Suprapubic skin (tissue), 4 donors: ENCODE results near the gene PSMD7. TPM values are rescaled to one million over a fixed set of nuclear protein-coding genes. Genes with fewer than 3 reads are reported as not detected.
A peak's percentile ranks its signal among the peaks of the same experiment; 100 is the strongest.
"Not testable (repeated sequence)": the region's sequence is repeated elsewhere in the genome, so short reads cannot be mapped to it uniquely, and the experiment has no call there.

Experiments
- DNase-seq, 2 donors: peaks; one replicate each; pipeline ENCODE4 v3.0.0-alpha.2; 2019; ENCODE audit warnings: low spot score in 2 of 2
- H3K27ac ChIP-seq: fragments of 200-600 bp; sonication (generic); one replicate; pipeline ENCODE4 v1.5.1; 2019
- H3K27me3 ChIP-seq: fragments of 200-600 bp; sonication (generic); one replicate; pipeline ENCODE4 v1.5.1; 2019
- H3K36me3 ChIP-seq: fragments of 200-600 bp; sonication (generic); one replicate; pipeline ENCODE4 v1.5.1; 2019
- H3K4me1 ChIP-seq: fragments of 200-600 bp; sonication (generic); one replicate; pipeline ENCODE4 v1.5.1; 2019
- H3K4me3 ChIP-seq: fragments of 200-600 bp; sonication (generic); one replicate; pipeline ENCODE4 v1.5.1; 2019; ENCODE audit warnings: mild to moderate bottlenecking
- H3K9me3 ChIP-seq: fragments of 200-600 bp; sonication (generic); one replicate; pipeline ENCODE4 v1.5.1; 2019
- CTCF ChIP-seq, 2 donors: fragments of 200-600 bp in 1 of 2; fragments of 450-650 bp in 1 of 2; sonication (generic) in 1 of 2; IDR thresholded peaks; one replicate each; pipeline ENCODE4 v1.5.1; 2016 to 2019; ENCODE audit warnings: antibody characterized with exemption in 2 of 2, mild to moderate bottlenecking in 1 of 2, moderate library complexity in 1 of 2
- EP300 ChIP-seq: sonication (generic); formaldehyde crosslinking; IDR thresholded peaks from one replicate; pipeline ENCODE4 v1.6.1; 2017; ENCODE audit warnings: antibody characterized with exemption
- POLR2A ChIP-seq, 2 donors: fragments of 450-650 bp; IDR thresholded peaks; one replicate each; pipeline ENCODE4 v1.6.1; 2017; ENCODE audit warnings: antibody characterized with exemption in 2 of 2, mild to moderate bottlenecking in 2 of 2, moderate library complexity in 2 of 2
- POLR2AphosphoS5 ChIP-seq, 3 donors: sonication (generic); formaldehyde crosslinking; IDR thresholded peaks; one replicate each; pipeline ENCODE4 v1.6.1; 2017; ENCODE audit warnings: antibody characterized with exemption in 3 of 3
- WGBS: methylation state at CpG from one replicate; pipeline ENCODE4 v1.1.5; 2018; 5-methylcytosine and 5-hydroxymethylcytosine counted together
- total RNA-seq, 4 donors: library from RNA; depleted of rRNA; stranded (reverse); fragments of >200 nt; gene quantifications; one replicate each; pipeline ENCODE4 v1.1.0, GENCODE V29; 2016

PSMD7 gene
- total RNA-seq, 4 donors from 2014 or later: 55.8 to 81.2 (median 77.0) TPM

GRCh38 chr16:74309789-74310781 lies 13.5 kb downstream of the PSMD7 start:
- H3K27ac ChIP-seq: no peak overlapping the region
- 73% methylated on average over 15 of the region's 15 CpGs for WGBS
- no peaks in the 10 kb centered on the region for H3K4me1 ChIP-seq
- TF ChIP-seq POLR2A (IDR thresholded peaks at IDR 0.05) (no peak), POLR2AphosphoS5 (IDR thresholded peaks at IDR 0.05) (no peak), CTCF (IDR thresholded peaks at IDR 0.05) (peak; percentile 42 to 59)
- no peaks in the 10 kb centered on the region for H3K9me3 ChIP-seq
- no peaks in the 10 kb centered on the region for H3K27me3 ChIP-seq
- H3K4me3 ChIP-seq: no peak overlapping the region
- H3K36me3 ChIP-seq: peaks cover 27% of the 10 kb centered on the region
- DNase-seq: peak in 1 of 2 donors; percentile 34

- Histone ChIP-seq H3K36me3 (no peaks in the 10 kb centered on the region), H3K4me1 (no peaks in the 10 kb centered on the region), H3K27ac (no peak overlapping the region), H3K4me3 (no peak overlapping the region), H3K9me3 (no peaks in the 10 kb centered on the region), H3K27me3 (no peaks in the 10 kb centered on the region)
- DNase-seq: peak in 1 of 2 donors; percentile 55
- 91% methylated on average over 7 of the region's 7 CpGs for WGBS
- no peak for TF ChIP-seq EP300
Measured at GRCh38 chr16:74315059-74315458, 18.4 kb downstream of the PSMD7 start.

GRCh38 chr16:74320707-74321106 lies 24.1 kb downstream of the PSMD7 start:
- no peak for DNase-seq
- H3K27me3 ChIP-seq: no peaks in the 10 kb centered on the region
- H3K27ac ChIP-seq: no peak overlapping the region
- peaks cover 10% of the 10 kb centered on the region for H3K36me3 ChIP-seq
- WGBS: 69% methylated on average over 6 of the region's 6 CpGs
- H3K4me1 ChIP-seq: peaks cover 12% of the 10 kb centered on the region
- H3K9me3 ChIP-seq: no peaks in the 10 kb centered on the region
- no peak overlapping the region for H3K4me3 ChIP-seq
- TF ChIP-seq CTCF (IDR thresholded peaks at IDR 0.05) (no peak), EP300 (no peak), POLR2A (IDR thresholded peaks at IDR 0.05) (no peak), POLR2AphosphoS5 (IDR thresholded peaks at IDR 0.05) (no peak)

- Histone ChIP-seq H3K4me1 (peaks cover 12% of the 10 kb centered on the region), H3K9me3 (no peaks in the 10 kb centered on the region), H3K4me3 (no peak overlapping the region), H3K27ac (peak overlapping the region; percentile 21), H3K27me3 (no peaks in the 10 kb centered on the region), H3K36me3 (peaks cover 15% of the 10 kb centered on the region)
- no peak for DNase-seq
- WGBS: 92% methylated on average over 2 of the region's 2 CpGs
- TF ChIP-seq CTCF (IDR thresholded peaks at IDR 0.05): no peak
- no peak for TF ChIP-seq POLR2A (IDR thresholded peaks at IDR 0.05)
- TF ChIP-seq POLR2AphosphoS5 (IDR thresholded peaks at IDR 0.05): no peak
- TF ChIP-seq EP300: no peak
Measured at GRCh38 chr16:74321356-74321755, 24.7 kb downstream of the PSMD7 start.

GRCh38 chr16:74322301-74322710 lies 25.7 kb downstream of the PSMD7 start:
- 72% methylated on average over 7 of the region's 7 CpGs for WGBS
- H3K27ac ChIP-seq: no peak overlapping the region

GRCh38 chr16:74324777-74325176 lies 28.2 kb downstream of the PSMD7 start:
- H3K9me3 ChIP-seq, H3K4me3 ChIP-seq, H3K27ac ChIP-seq, DNase-seq, H3K27me3 ChIP-seq: not testable (repeated sequence)
- Histone ChIP-seq H3K36me3 (peaks cover 40% of the 10 kb centered on the region), H3K4me1 (peaks cover 12% of the 10 kb centered on the region)
- 94% methylated on average over 5 of the region's 5 CpGs for WGBS

More at GRCh38 chr16:74322301-74322710, 25.7 kb downstream of the PSMD7 start:
- no peak overlapping the region for H3K4me3 ChIP-seq
- no peak for DNase-seq
- peaks cover 25% of the 10 kb centered on the region for H3K36me3 ChIP-seq
- no peaks in the 10 kb centered on the region for H3K9me3 ChIP-seq
- no peaks in the 10 kb centered on the region for H3K27me3 ChIP-seq
- TF ChIP-seq EP300: no peak
- TF ChIP-seq POLR2A (IDR thresholded peaks at IDR 0.05): no peak
- no peak for TF ChIP-seq POLR2AphosphoS5 (IDR thresholded peaks at IDR 0.05)
- H3K4me1 ChIP-seq: peaks cover 12% of the 10 kb centered on the region
